Activated T-helper 1 cell treated with Interleukin-2 at 50 U/mL for 16 hours (primary cell): ENCODE measurements around the gene NEK10.
"Not testable (repeated sequence)": the region's sequence is repeated elsewhere in the genome, so short reads cannot be mapped to it uniquely, and the experiment has no call there.

Source experiments
- DNase-seq: peaks from one replicate; pipeline ENCODE4 v3.0.0-alpha.2; 2020; ENCODE audit warnings: low read depth

Gene NEK10

GRCh38 chr3:27349832-27350231 lies 19.4 kb downstream of the NEK10 start:
- no peak for DNase-seq

GRCh38 chr3:27345959-27346865 lies 23.0 kb downstream of the NEK10 start:
- no peak for DNase-seq

- DNase-seq, result no peak
Observed at GRCh38 chr3:27345493-27345892, 23.7 kb downstream of the NEK10 start.

GRCh38 chr3:27345045-27345444 lies 24.1 kb downstream of the NEK10 start:
- DNase-seq, result no peak

- DNase-seq, result no peak
Observed at GRCh38 chr3:27344192-27344591, 25.0 kb downstream of the NEK10 start.

GRCh38 chr3:27342267-27342666 lies 26.9 kb downstream of the NEK10 start:
- no peak for DNase-seq

- no peak for DNase-seq
Observed at GRCh38 chr3:27340534-27340933, 28.6 kb downstream of the NEK10 start.

GRCh38 chr3:27335571-27335970 lies 33.6 kb downstream of the NEK10 start:
- no peak for DNase-seq

- DNase-seq, result no peak
Observed at GRCh38 chr3:27333843-27334242, 35.3 kb downstream of the NEK10 start.

- DNase-seq, result not testable (repeated sequence)
Observed at GRCh38 chr3:27328982-27329762, 40.0 kb downstream of the NEK10 start.

- DNase-seq, result no peak
Observed at GRCh38 chr3:27326629-27327545, 42.3 kb downstream of the NEK10 start.

GRCh38 chr3:27326202-27326601 lies 43.0 kb downstream of the NEK10 start:
- no peak for DNase-seq

- no peak for DNase-seq
Observed at GRCh38 chr3:27325419-27325818, 43.8 kb downstream of the NEK10 start.

- DNase-seq, result no peak
Observed at GRCh38 chr3:27324686-27325085, 44.5 kb downstream of the NEK10 start.

GRCh38 chr3:27323087-27323570 lies 46.1 kb downstream of the NEK10 start:
- no peak for DNase-seq

GRCh38 chr3:27322634-27323033 lies 46.5 kb downstream of the NEK10 start:
- no peak for DNase-seq

- DNase-seq, result no peak
Observed at GRCh38 chr3:27319847-27320526, 49.2 kb downstream of the NEK10 start.

- no peak for DNase-seq
Observed at GRCh38 chr3:27319304-27319703, 49.9 kb downstream of the NEK10 start.

GRCh38 chr3:27317096-27317495 lies 52.1 kb downstream of the NEK10 start:
- DNase-seq, result no peak

GRCh38 chr3:27315003-27315402 lies 54.2 kb downstream of the NEK10 start:
- DNase-seq, result no peak

- DNase-seq, result no peak
Observed at GRCh38 chr3:27312044-27312668, 57.0 kb downstream of the NEK10 start.
